ENCODE measurements around the gene LARP1B. TPM values are rescaled to one million over a fixed set of nuclear protein-coding genes. Genes with fewer than 3 reads are reported as not detected.

LARP1B gene
- total RNA-seq, 1 donor from 2014 or later, result 19.4 TPM

GRCh38 chr4:128227991-128228571 lies 167.0 kb downstream of the LARP1B start:
- no peak overlapping the region for H3K27ac ChIP-seq
- DNase-seq (ENCODE audit: extremely low spot score in 2 of 2), result no peak
- peaks cover 6% of the 10 kb centered on the region for H3K4me1 ChIP-seq
- no peak for TF ChIP-seq CTCF (IDR thresholded peaks at IDR 0.05)
- no peak for TF ChIP-seq POLR2A (IDR thresholded peaks at IDR 0.05)
- TF ChIP-seq POLR2AphosphoS5 (IDR thresholded peaks at IDR 0.05; ENCODE audit: insufficient read depth in 1 of 2, low read depth in 1 of 2), result no peak
- intact Hi-C loops (cut with DNase I), result no loop called here
- no peaks in the 10 kb centered on the region for H3K9me3 ChIP-seq
- no peaks in the 10 kb centered on the region for H3K27me3 ChIP-seq
- no peak overlapping the region for H3K4me3 ChIP-seq
- no peaks in the 10 kb centered on the region for H3K36me3 ChIP-seq

DNA sequence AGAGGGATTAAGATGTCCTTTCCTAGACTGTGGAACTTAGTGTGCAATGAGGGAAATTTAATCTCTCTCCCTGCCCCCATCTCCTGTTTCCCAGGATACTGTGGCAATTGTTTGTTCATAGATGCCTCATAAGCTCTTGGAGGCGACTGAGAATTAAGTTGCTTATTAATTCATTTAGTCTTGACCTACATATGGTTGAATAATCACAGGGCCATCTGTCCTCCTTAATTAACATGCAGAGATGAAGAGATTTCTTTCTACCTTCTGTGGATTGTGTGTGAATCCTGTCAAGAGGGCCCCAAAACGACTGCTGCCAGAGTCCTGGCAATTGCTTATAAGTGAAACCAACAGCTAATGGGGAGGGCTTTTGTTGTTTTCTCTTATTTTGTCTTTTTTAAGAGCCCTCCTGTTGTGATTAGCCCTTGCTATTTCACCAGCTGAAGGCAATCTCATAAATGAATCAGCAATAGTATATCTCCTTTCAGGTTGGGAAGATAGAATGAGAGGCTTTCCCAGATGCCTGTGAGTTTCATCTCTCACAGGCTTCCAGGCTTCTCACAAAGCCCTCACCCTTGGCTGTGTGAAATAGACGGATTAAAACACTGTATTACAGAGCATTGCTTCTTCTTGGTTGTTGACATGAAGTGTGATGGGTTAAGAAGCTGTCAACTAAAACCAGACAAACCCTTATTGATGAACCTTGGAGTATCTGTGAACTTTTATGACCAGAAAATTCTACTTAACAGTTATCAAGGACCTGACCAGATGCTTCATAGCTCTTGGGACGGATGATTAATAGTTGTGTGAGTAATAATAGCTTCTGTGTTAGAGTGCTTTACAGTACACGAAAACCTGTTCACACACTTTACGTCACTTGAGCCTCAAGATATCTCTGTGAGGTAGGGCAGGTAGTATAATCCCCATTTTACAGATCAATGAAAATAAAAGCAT lies 168.0 kb downstream of the LARP1B start:
- H3K9me3 ChIP-seq, result no peaks in the 10 kb centered on the region
- H3K27ac ChIP-seq, result no peak overlapping the region
- DNase-seq (ENCODE audit: extremely low spot score in 2 of 2), result no peak
- TF ChIP-seq CTCF (IDR thresholded peaks at IDR 0.05) (no peak), POLR2A (IDR thresholded peaks at IDR 0.05) (no peak), POLR2AphosphoS5 (IDR thresholded peaks at IDR 0.05; ENCODE audit: insufficient read depth in 1 of 2, low read depth in 1 of 2) (no peak)
- H3K4me3 ChIP-seq, result no peak overlapping the region
- peaks cover 6% of the 10 kb centered on the region for H3K4me1 ChIP-seq
- intact Hi-C loops (cut with DNase I), result no loop called here
- H3K36me3 ChIP-seq, result no peaks in the 10 kb centered on the region
- no peaks in the 10 kb centered on the region for H3K27me3 ChIP-seq

DNA sequence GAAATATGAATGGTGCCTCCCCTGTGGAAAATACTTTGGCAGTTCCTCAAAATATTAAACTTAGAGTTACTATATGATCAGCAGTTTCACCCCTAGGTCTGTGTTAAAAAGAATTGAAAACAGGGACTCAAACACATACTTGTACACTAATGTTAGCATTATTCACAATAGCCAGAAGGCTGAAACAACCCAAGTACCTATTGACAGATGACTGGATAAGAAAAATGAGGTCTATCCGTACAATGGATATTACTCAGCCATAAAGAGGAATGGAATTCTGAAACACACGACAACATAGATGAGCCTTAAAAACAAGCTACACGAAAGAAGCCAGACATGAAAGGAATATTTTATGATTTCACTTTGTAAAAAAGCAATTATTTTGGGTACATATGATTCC lies 171.6 kb downstream of the LARP1B start:
- no peak overlapping the region for H3K27ac ChIP-seq
- TF ChIP-seq CTCF (IDR thresholded peaks at IDR 0.05) (no peak), POLR2AphosphoS5 (IDR thresholded peaks at IDR 0.05; ENCODE audit: insufficient read depth in 1 of 2, low read depth in 1 of 2) (no peak), POLR2A (IDR thresholded peaks at IDR 0.05) (no peak)
- H3K27me3 ChIP-seq, result no peaks in the 10 kb centered on the region
- no peak overlapping the region for H3K4me3 ChIP-seq
- DNase-seq (ENCODE audit: extremely low spot score in 2 of 2), result no peak
- no peaks in the 10 kb centered on the region for H3K9me3 ChIP-seq
- H3K4me1 ChIP-seq, result peaks cover 6% of the 10 kb centered on the region
- intact Hi-C loops (cut with DNase I), result no loop called here
- no peaks in the 10 kb centered on the region for H3K36me3 ChIP-seq

DNA sequence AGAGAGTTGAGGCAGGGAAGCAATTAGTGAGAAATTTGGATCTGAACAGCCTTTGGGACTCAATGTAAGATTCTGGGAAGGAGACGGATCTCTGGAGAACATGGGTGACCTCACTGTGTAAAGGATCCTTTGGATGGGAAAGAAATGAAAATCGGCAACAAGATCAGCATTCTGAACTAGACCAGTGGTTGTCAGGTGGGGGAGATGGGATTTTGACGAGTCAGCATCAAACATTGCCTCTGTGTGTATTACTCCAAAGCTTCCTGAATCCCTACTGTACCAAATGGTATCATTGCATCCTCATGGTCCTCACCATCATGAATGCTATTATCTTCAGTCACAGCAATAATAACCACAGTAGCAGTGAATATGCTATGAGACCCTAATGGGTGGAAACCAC lies 173.7 kb downstream of the LARP1B start:
- intact Hi-C loops (cut with DNase I), result no loop called here
- Histone ChIP-seq H3K4me1 (no peaks in the 10 kb centered on the region), H3K27me3 (no peaks in the 10 kb centered on the region), H3K4me3 (no peak overlapping the region), H3K36me3 (no peaks in the 10 kb centered on the region), H3K27ac (no peak overlapping the region), H3K9me3 (no peaks in the 10 kb centered on the region)
- TF ChIP-seq POLR2AphosphoS5 (IDR thresholded peaks at IDR 0.05; ENCODE audit: insufficient read depth in 1 of 2, low read depth in 1 of 2), result no peak
- no peak for TF ChIP-seq CTCF (IDR thresholded peaks at IDR 0.05)
- no peak for TF ChIP-seq POLR2A (IDR thresholded peaks at IDR 0.05)
- DNase-seq (ENCODE audit: extremely low spot score in 2 of 2), result no peak

GRCh38 chr4:128241019-128241418 lies 179.9 kb downstream of the LARP1B start:
- Histone ChIP-seq H3K4me1 (no peaks in the 10 kb centered on the region), H3K27ac (no peak overlapping the region)
- no peak for DNase-seq (ENCODE audit: extremely low spot score in 2 of 2)

More at GRCh38 chr4:128241019-128241418, 179.9 kb downstream of the LARP1B start:
- Histone ChIP-seq H3K9me3 (no peaks in the 10 kb centered on the region), H3K27me3 (no peaks in the 10 kb centered on the region), H3K4me3 (no peak overlapping the region), H3K36me3 (no peaks in the 10 kb centered on the region)
- intact Hi-C loops (cut with DNase I), result no loop called here
- TF ChIP-seq POLR2A (IDR thresholded peaks at IDR 0.05) (no peak), POLR2AphosphoS5 (IDR thresholded peaks at IDR 0.05; ENCODE audit: insufficient read depth in 1 of 2, low read depth in 1 of 2) (no peak), CTCF (IDR thresholded peaks at IDR 0.05) (no peak)
